GM23338 (cell line): ENCODE results near the gene ECD. TPM values are rescaled to one million over a fixed set of nuclear protein-coding genes. Genes with fewer than 3 reads are reported as not detected.

Experiments used
- ATAC-seq: fragments of 200-7000 bp; cut with Tn5 transposase; 3 replicates; pipeline ENCODE4 v1.9.1; 2020
- DNase-seq: peaks from one replicate; pipeline ENCODE4 v3.0.0-alpha.2; 2015; ENCODE audit warnings: low spot score
- H2AFZ ChIP-seq: fragments of 200-600 bp; sonication (generic); 2 replicates; pipeline ENCODE4 v1.8.0; 2016; ENCODE audit warnings: antibody characterized with exemption, mild to moderate bottlenecking, moderate library complexity
- H3F3A ChIP-seq: fragments of 200-600 bp; sonication (generic); replicated peaks from 2 replicates; pipeline ENCODE4 v1.8.0; 2017; ENCODE audit warnings: antibody characterized with exemption, mixed run types, low read depth
- H3K27ac ChIP-seq: fragments of 200-600 bp; sonication (generic); 2 replicates; pipeline ENCODE4 v1.6.1; 2016; ENCODE audit warnings: low read depth
- H3K27me3 ChIP-seq: fragments of 200-600 bp; sonication (generic); 2 replicates; pipeline ENCODE4 v1.8.0; 2016; ENCODE audit warnings: mild to moderate bottlenecking, mixed run types, moderate library complexity; ENCODE audit not compliant: insufficient read depth
- H3K36me3 ChIP-seq: fragments of 200-600 bp; sonication (generic); 2 replicates; pipeline ENCODE4 v1.8.0; 2016; ENCODE audit warnings: mild to moderate bottlenecking; ENCODE audit not compliant: insufficient read depth
- H3K4me1 ChIP-seq: fragments of 200-600 bp; sonication (generic); 2 replicates; pipeline ENCODE4 v1.8.0; 2016; ENCODE audit warnings: mild to moderate bottlenecking, moderate library complexity; ENCODE audit not compliant: insufficient read depth
- H3K4me2 ChIP-seq: fragments of 200-600 bp; sonication (generic); 2 replicates; pipeline ENCODE4 v1.7.1; 2017; ENCODE audit warnings: mixed run types
- H3K4me3 ChIP-seq: fragments of 200-600 bp; sonication (generic); 2 replicates; pipeline ENCODE4 v1.6.1; 2016; ENCODE audit warnings: mixed run types
- H3K79me2 ChIP-seq: fragments of 200-600 bp; sonication (generic); replicated peaks from 2 replicates; pipeline ENCODE4 v1.8.0; 2017; ENCODE audit warnings: mild to moderate bottlenecking; ENCODE audit not compliant: insufficient read depth
- H3K9me2 ChIP-seq: fragments of 200-600 bp; sonication (generic); 2 replicates; pipeline ENCODE4 v1.8.0; 2017; ENCODE audit not compliant: insufficient read depth
- H4K20me1 ChIP-seq: fragments of 200-600 bp; sonication (generic); replicated peaks from 2 replicates; pipeline ENCODE4 v1.8.0; 2017; ENCODE audit warnings: mild to moderate bottlenecking; ENCODE audit not compliant: insufficient read depth
- H3K27ac Mint-ChIP-seq: 2 replicates; pipeline ENCODE4 v1.8.0; 2020; ENCODE audit warnings: inconsistent platforms, mild to moderate bottlenecking, moderate library complexity, mixed read lengths
- H3K27me3 Mint-ChIP-seq: 3 replicates; pipeline ENCODE4 v1.8.0; 2022; ENCODE audit warnings: low read depth, mild to moderate bottlenecking, moderate library complexity, mixed read lengths, inconsistent platforms; ENCODE audit not compliant: insufficient read depth, poor library complexity
- H3K36me3 Mint-ChIP-seq: 3 replicates; pipeline ENCODE4 v1.8.0; 2021; ENCODE audit warnings: low read depth, mild to moderate bottlenecking, inconsistent platforms, moderate library complexity, mixed read lengths
- H3K4me1 Mint-ChIP-seq: 3 replicates; pipeline ENCODE4 v1.8.0; 2020; ENCODE audit warnings: mild to moderate bottlenecking, inconsistent platforms, mixed read lengths
- H3K4me3 Mint-ChIP-seq: 3 replicates; pipeline ENCODE4 v1.8.0; 2021; ENCODE audit warnings: moderate library complexity, mild to moderate bottlenecking, inconsistent platforms, mixed read lengths
- H3K9me3 Mint-ChIP-seq: 3 replicates; pipeline ENCODE4 v1.8.0; 2020; ENCODE audit warnings: moderate library complexity, mild to moderate bottlenecking, inconsistent platforms, mixed read lengths
- CREB1 ChIP-seq: fragments of 250-450 bp; sonication (Bioruptor Pico); IDR thresholded peaks from 2 replicates; pipeline ENCODE4 v1.5.0; 2020; ENCODE audit warnings: low read depth, mild to moderate bottlenecking, moderate library complexity
- CTCF ChIP-seq, 2 experiments: fragments of 200-600 bp in 1 of 2; sonication (generic) in 1 of 2; conservative IDR thresholded peaks; 2 replicates each; pipeline versions ENCODE4 v1.5.1 to v1.6.1; 2016 to 2017; ENCODE audit warnings: antibody characterized with exemption in 2 of 2, low read depth in 2 of 2, mild to moderate bottlenecking in 2 of 2, moderate library complexity in 1 of 2
- ETS1 ChIP-seq: IDR thresholded peaks from 2 replicates; pipeline ENCODE4 v1.6.1; 2016; ENCODE audit warnings: antibody characterized with exemption
- EZH2 ChIP-seq: fragments of 200-600 bp; sonication (generic); IDR thresholded peaks from one replicate; pipeline ENCODE4 v1.8.0; 2017; ENCODE audit warnings: antibody characterized with exemption, mild to moderate bottlenecking, low read depth; ENCODE audit not compliant: unreplicated experiment
- EZH2phosphoT487 ChIP-seq: fragments of 200-600 bp; sonication (generic); IDR thresholded peaks from one replicate; pipeline ENCODE4 v1.8.1; 2018; ENCODE audit warnings: antibody characterized with exemption; ENCODE audit not compliant: unreplicated experiment
- JUNB ChIP-seq: IDR thresholded peaks from one replicate; pipeline ENCODE4 v1.6.1; 2016; ENCODE audit warnings: antibody characterized with exemption; ENCODE audit not compliant: unreplicated experiment
- POLR2AphosphoS5 ChIP-seq: IDR thresholded peaks from 2 replicates; pipeline ENCODE4 v1.6.1; 2016; ENCODE audit warnings: antibody characterized with exemption, low read depth
- ZNF114 ChIP-seq: fragments of 250-450 bp; sonication (Bioruptor Pico); IDR thresholded peaks from 2 replicates; pipeline ENCODE4 v1.5.0; 2020; ENCODE audit warnings: mild to moderate bottlenecking, moderate library complexity
- ZNF331 ChIP-seq: fragments of 250-450 bp; sonication (Bioruptor Pico); IDR thresholded peaks from 2 replicates; pipeline ENCODE4 v1.5.0; 2020; ENCODE audit warnings: low read depth, mild to moderate bottlenecking, moderate library complexity
- ZNF462 ChIP-seq: fragments of 250-450 bp; sonication (Bioruptor Pico); IDR thresholded peaks from 2 replicates; pipeline ENCODE4 v1.5.0; 2020; ENCODE audit warnings: mild to moderate bottlenecking, moderate library complexity
- polyA plus RNA-seq: library from polyadenylated mRNA; unstranded; fragments of >200 nt; fragmentation: Nextera tagmentation; extraction: Ambion mirVana; gene quantifications from 2 replicates; pipeline ENCODE4 v1.2.1, GENCODE V29; 2016
- total RNA-seq: library from RNA; depleted of rRNA; stranded (reverse); fragments of >200 nt; shearing (Covaris generic); gene quantifications from 2 replicates; pipeline ENCODE4 v1.2.3, GENCODE V29; 2014

Gene ECD
- total and polyA plus RNA-seq, 2 experiments from 2014 or later, result 37.8 to 56.6 TPM

GRCh38 chr10:73131301-73131700 is 36.5 kb downstream of the ECD start (continued):
- TF ChIP-seq EZH2, result no peak
- TF ChIP-seq ZNF331 (CRISPR knock-in tag), result no peak
- no peak for TF ChIP-seq EZH2phosphoT487
- no peak for TF ChIP-seq CTCF (conservative IDR thresholded peaks at IDR 0.05; ENCODE audit: low read depth in 2 of 2)
- TF ChIP-seq ETS1, result no peak
- TF ChIP-seq CREB1 (CRISPR knock-in tag), result no peak

GRCh38 chr10:73126343-73126742 is 41.5 kb downstream of the ECD start:
- Mint-ChIP-seq H3K27me3 (peaks cover 2% of the 10 kb centered on the region), H3K9me3 (no peaks in the 10 kb centered on the region), H3K36me3 (peaks cover 12% of the 10 kb centered on the region), H3K4me3 (no peak overlapping the region), H3K27ac (no peak overlapping the region), H3K4me1 (no peaks in the 10 kb centered on the region)
- TF ChIP-seq JUNB (no peak), POLR2AphosphoS5 (no peak), ZNF114 (no peak), EZH2 (no peak)
- Histone ChIP-seq H3K9me2 (no peaks in the 10 kb centered on the region), H3K27ac (no peak overlapping the region), H3K4me2 (no peak overlapping the region), H3K36me3 (peaks cover 12% of the 10 kb centered on the region), H3F3A (peaks cover 1% of the 10 kb centered on the region; the same call in 1 of the 2 replicates), H3K79me2 (no peaks in the 10 kb centered on the region), H4K20me1 (0 out of 2 replicates have a peak, but pooled peaks cover 7% of the 10 kb centered on the region), H2AFZ (no peak overlapping the region), H3K4me1 (no peaks in the 10 kb centered on the region), H3K27me3 (no peaks in the 10 kb centered on the region), H3K4me3 (no peak overlapping the region)
- ATAC-seq, result no peak
- no peak for DNase-seq

- no peak overlapping the region for H3K4me3 Mint-ChIP-seq
- no peaks in the 10 kb centered on the region for H3K9me3 Mint-ChIP-seq
- no peak overlapping the region for H3K27ac ChIP-seq
- no peak overlapping the region for H3K4me3 ChIP-seq
- H3K27me3 Mint-ChIP-seq, result peaks cover 4% of the 10 kb centered on the region
- H3K27ac Mint-ChIP-seq, result no peak overlapping the region
- H3K36me3 Mint-ChIP-seq, result peaks cover 10% of the 10 kb centered on the region; the same call in 2 of the 3 replicates
- peaks cover 4% of the 10 kb centered on the region; the same call in 1 of the 2 replicates for H3F3A ChIP-seq
- H3K4me1 Mint-ChIP-seq, result peaks cover 7% of the 10 kb centered on the region; the same call in 2 of the 3 replicates
- H3K4me1 ChIP-seq, result peaks cover 3% of the 10 kb centered on the region; the same call in 1 of the 2 replicates
- no peak for ATAC-seq
- H3K27me3 ChIP-seq, result no peaks in the 10 kb centered on the region
- H4K20me1 ChIP-seq, result no peaks in the 10 kb centered on the region
- H3K79me2 ChIP-seq, result no peaks in the 10 kb centered on the region
- H3K4me2 ChIP-seq, result no peak overlapping the region
- DNase-seq, result no peak
- H3K36me3 ChIP-seq, result no peaks in the 10 kb centered on the region
- H3K9me2 ChIP-seq, result no peaks in the 10 kb centered on the region
- no peak for TF ChIP-seq EZH2phosphoT487
- TF ChIP-seq EZH2, result no peak
- TF ChIP-seq ZNF462 (CRISPR knock-in tag), result no peak
- no peak overlapping the region for H2AFZ ChIP-seq
These were observed 47.9 kb downstream of the ECD start for GRCh38 chr10:73119952-73120351.
